GM19372 (cell line): ENCODE measurements around the gene UNC13B.
"Not testable (repeated sequence)": the region's sequence is repeated elsewhere in the genome, so short reads cannot be mapped to it uniquely, and the experiment has no call there.

Source experiments
- ATAC-seq: cut with Tn5 transposase; IDR thresholded peaks from one replicate; pipeline ENCODE4 v1.9.1; 2021; ENCODE audit warnings: mild to moderate bottlenecking, low read depth, moderate library complexity; ENCODE audit not compliant: unreplicated experiment

Gene UNC13B

GRCh38 chr9:35364817-35365585 is 203.2 kb downstream of the UNC13B start:
- no peak for ATAC-seq

GRCh38 chr9:35366627-35367026 is 204.8 kb downstream of the UNC13B start:
- ATAC-seq = no peak

- ATAC-seq = no peak
These were observed 205.6 kb downstream of the UNC13B start for GRCh38 chr9:35367451-35367850.

- ATAC-seq = no peak
These were observed 208.4 kb downstream of the UNC13B start for GRCh38 chr9:35370241-35370640.

GRCh38 chr9:35374436-35374835 is 212.6 kb downstream of the UNC13B start:
- no peak for ATAC-seq

GRCh38 chr9:35374910-35375309 is 213.1 kb downstream of the UNC13B start:
- ATAC-seq = no peak

GRCh38 chr9:35380039-35380438 is 218.2 kb downstream of the UNC13B start:
- no peak for ATAC-seq

GRCh38 chr9:35380619-35381018 is 218.8 kb downstream of the UNC13B start:
- ATAC-seq = no peak

GRCh38 chr9:35385042-35385441 is 223.2 kb downstream of the UNC13B start:
- ATAC-seq = no peak

- ATAC-seq = no peak
These were observed 233.4 kb downstream of the UNC13B start for GRCh38 chr9:35395076-35395705.

GRCh38 chr9:35395706-35396101 is 233.9 kb downstream of the UNC13B start:
- ATAC-seq = no peak

- ATAC-seq = no peak
These were observed 234.9 kb downstream of the UNC13B start for GRCh38 chr9:35396560-35397215.

- ATAC-seq = no peak
These were observed 235.4 kb downstream of the UNC13B start for GRCh38 chr9:35397216-35397698.

GRCh38 chr9:35397923-35398322 is 236.1 kb downstream of the UNC13B start:
- no peak for ATAC-seq

GRCh38 chr9:35398651-35399335 is 237.0 kb downstream of the UNC13B start:
- ATAC-seq = no peak

- no peak for ATAC-seq
These were observed 243.1 kb downstream of the UNC13B start for GRCh38 chr9:35404865-35405264.

GRCh38 chr9:35406183-35406959 is 244.6 kb downstream of the UNC13B start:
- ATAC-seq = no peak

- ATAC-seq = no peak
These were observed 246.0 kb downstream of the UNC13B start for GRCh38 chr9:35407846-35408245.

- ATAC-seq = not testable (repeated sequence)
These were observed 247.6 kb downstream of the UNC13B start for GRCh38 chr9:35409434-35409833.

GRCh38 chr9:35414889-35415288 is 253.1 kb downstream of the UNC13B start:
- no peak for ATAC-seq
